ENCODE data around the gene VAV1. TPM values are rescaled to one million over a fixed set of nuclear protein-coding genes. Genes with fewer than 3 reads are reported as not detected.
"Not testable (repeated sequence)": the region's sequence is repeated elsewhere in the genome, so short reads cannot be mapped to it uniquely, and the experiment has no call there.

The VAV1 gene
- total RNA-seq, 1 experiment from 2014 or later = not detected

GRCh38 chr19:6794686-6795431 lies 22.4 kb downstream of the VAV1 start:
- Histone ChIP-seq H3K4me3 (ENCODE audit: low read depth, low read length) (no peak overlapping the region), H3K27me3 (replicated peaks; ENCODE audit: control insufficient read depth, insufficient read depth, low read length) (no peaks in the 10 kb centered on the region), H3K36me3 (ENCODE audit: control insufficient read depth, insufficient read depth, low read length) (no peaks in the 10 kb centered on the region), H3K9me3 (0 out of 2 replicates have a peak, but pooled peaks cover 3% of the 10 kb centered on the region), H3K4me1 (no peaks in the 10 kb centered on the region)
- TF ChIP-seq CTCF (IDR thresholded peaks at IDR 0.05; ENCODE audit: insufficient read depth in 1 of 2, low read depth in 1 of 2, low read length in 1 of 2, severe bottlenecking in 1 of 2, unreplicated experiment in 1 of 2) = no peak
- POLR2A ChIA-PET = no interaction called here
- no peak overlapping the region for H3K4me3 Mint-ChIP-seq (ENCODE audit: unreplicated experiment)
- no peaks in the 10 kb centered on the region for H3K27me3 Mint-ChIP-seq (ENCODE audit: insufficient read depth, unreplicated experiment)
- DNase-seq = no peak
- CTCF ChIA-PET = no interaction called here
- H3K36me3 Mint-ChIP-seq (ENCODE audit: insufficient read depth, unreplicated experiment) = no peaks in the 10 kb centered on the region
- no peaks in the 10 kb centered on the region for H3K4me1 Mint-ChIP-seq (ENCODE audit: low read depth, unreplicated experiment)
- no peak overlapping the region for H3K27ac Mint-ChIP-seq (ENCODE audit: unreplicated experiment)
- no TSS peak for BruUV-seq (replicated peaks)
- peaks cover 15% of the 10 kb centered on the region for H3K9me3 Mint-ChIP-seq (ENCODE audit: unreplicated experiment)
- intact Hi-C loops (cut with micrococcal nuclease; ENCODE audit: unreplicated experiment) = no loop called here

DNA sequence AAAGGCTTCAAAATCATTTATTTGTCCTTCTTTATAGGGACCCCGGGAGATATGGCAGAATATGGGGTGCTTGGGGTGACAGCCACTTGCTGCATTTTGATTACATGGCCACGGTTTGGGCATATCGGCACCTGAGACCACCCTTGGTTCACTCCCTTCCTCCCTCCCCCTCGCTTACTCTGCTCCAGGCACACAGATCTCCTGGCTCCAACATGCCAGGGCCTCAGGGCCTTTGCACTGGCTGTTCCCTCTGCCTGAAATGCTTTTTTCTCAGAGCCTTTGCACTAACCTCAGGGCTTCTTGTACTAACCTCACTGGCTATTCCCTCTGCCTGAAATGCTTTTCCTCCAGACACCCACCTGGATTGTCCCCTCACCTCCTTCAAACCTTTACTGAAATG lies 23.8 kb downstream of the VAV1 start:
- Mint-ChIP-seq H3K4me1 (ENCODE audit: low read depth, unreplicated experiment) (peaks cover 6% of the 10 kb centered on the region), H3K9me3 (ENCODE audit: unreplicated experiment) (peaks cover 13% of the 10 kb centered on the region)

GRCh38 chr19:6797646-6798045 lies 25.1 kb downstream of the VAV1 start:
- H3K27me3 ChIP-seq (replicated peaks; ENCODE audit: control insufficient read depth, insufficient read depth, low read length) = no peaks in the 10 kb centered on the region
- peaks cover 6% of the 10 kb centered on the region for H3K36me3 Mint-ChIP-seq (ENCODE audit: insufficient read depth, unreplicated experiment)
- no peaks in the 10 kb centered on the region for H3K27me3 Mint-ChIP-seq (ENCODE audit: insufficient read depth, unreplicated experiment)
- peaks cover 11% of the 10 kb centered on the region for H3K4me1 Mint-ChIP-seq (ENCODE audit: low read depth, unreplicated experiment)
- ChIA-PET POLR2A (no interaction called here), CTCF (no interaction called here)
- no peaks in the 10 kb centered on the region for H3K36me3 ChIP-seq (ENCODE audit: control insufficient read depth, insufficient read depth, low read length)
- peaks cover 5% of the 10 kb centered on the region for H3K9me3 Mint-ChIP-seq (ENCODE audit: unreplicated experiment)
- no peak for TF ChIP-seq CTCF (IDR thresholded peaks at IDR 0.05; ENCODE audit: insufficient read depth in 1 of 2, low read depth in 1 of 2, low read length in 1 of 2, severe bottlenecking in 1 of 2, unreplicated experiment in 1 of 2)
- no peak overlapping the region for H3K27ac Mint-ChIP-seq (ENCODE audit: unreplicated experiment)
- BruUV-seq (replicated peaks) = no TSS peak
- H3K4me3 ChIP-seq (ENCODE audit: low read depth, low read length) = no peak overlapping the region
- peaks cover 7% of the 10 kb centered on the region; the same call in 1 of the 2 replicates for H3K4me1 ChIP-seq
- DNase-seq = no peak
- 0 out of 2 replicates have a peak, but pooled peaks cover 3% of the 10 kb centered on the region for H3K9me3 ChIP-seq
- intact Hi-C loops (cut with micrococcal nuclease; ENCODE audit: unreplicated experiment) = no loop called here
- no peak overlapping the region for H3K4me3 Mint-ChIP-seq (ENCODE audit: unreplicated experiment)

More for the DNA sequence above, 23.8 kb downstream of the VAV1 start:
- TF ChIP-seq CTCF (IDR thresholded peaks at IDR 0.05; ENCODE audit: insufficient read depth in 1 of 2, low read depth in 1 of 2, low read length in 1 of 2, severe bottlenecking in 1 of 2, unreplicated experiment in 1 of 2) = no peak
- BruUV-seq (replicated peaks) = no TSS peak
- Histone ChIP-seq H3K9me3 (0 out of 2 replicates have a peak, but pooled peaks cover 3% of the 10 kb centered on the region), H3K27me3 (replicated peaks; ENCODE audit: control insufficient read depth, insufficient read depth, low read length) (no peaks in the 10 kb centered on the region), H3K4me3 (ENCODE audit: low read depth, low read length) (no peak overlapping the region), H3K4me1 (peaks cover 3% of the 10 kb centered on the region; the same call in 1 of the 2 replicates), H3K36me3 (ENCODE audit: control insufficient read depth, insufficient read depth, low read length) (no peaks in the 10 kb centered on the region)
- Mint-ChIP-seq H3K27ac (ENCODE audit: unreplicated experiment) (no peak overlapping the region), H3K4me3 (ENCODE audit: unreplicated experiment) (no peak overlapping the region), H3K27me3 (ENCODE audit: insufficient read depth, unreplicated experiment) (no peaks in the 10 kb centered on the region), H3K36me3 (ENCODE audit: insufficient read depth, unreplicated experiment) (no peaks in the 10 kb centered on the region)
- CTCF ChIA-PET = no interaction called here
- DNase-seq = no peak
- POLR2A ChIA-PET = no interaction called here
- intact Hi-C loops (cut with micrococcal nuclease; ENCODE audit: unreplicated experiment) = no loop called here

DNA sequence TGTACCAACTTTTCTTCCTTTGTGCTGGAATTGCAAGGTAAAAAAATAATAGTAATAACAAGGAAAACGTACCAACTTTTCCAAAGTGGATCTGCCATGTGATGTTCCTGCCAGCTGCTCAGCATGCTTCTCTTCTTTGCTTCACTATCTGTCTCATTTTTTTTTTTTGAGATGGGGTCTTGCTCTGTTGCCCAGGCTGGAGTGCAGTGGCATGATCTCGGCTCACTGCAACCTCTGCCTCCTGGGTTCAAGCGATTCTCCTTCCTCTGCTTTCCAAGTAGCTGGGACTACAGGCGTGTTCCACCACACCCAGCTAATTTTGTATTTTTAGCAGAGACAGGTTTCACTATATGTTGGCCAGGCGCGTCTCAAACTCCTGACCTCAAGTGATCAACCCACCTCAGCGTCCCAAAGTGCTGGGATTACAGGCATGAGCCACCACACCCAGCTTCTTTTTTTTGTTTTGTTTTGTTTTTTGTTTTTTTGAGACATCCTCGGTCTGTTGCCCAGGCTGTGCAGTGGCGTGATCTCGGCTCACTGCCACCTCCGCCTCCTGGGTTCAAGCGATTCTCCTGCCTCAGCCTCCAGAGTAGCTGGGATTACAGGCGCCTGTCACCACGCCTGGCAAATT lies 27.8 kb downstream of the VAV1 start:
- POLR2A ChIA-PET; H3K4me1 ChIP-seq; H3K27me3 Mint-ChIP-seq (ENCODE audit: insufficient read depth, unreplicated experiment); H3K4me3 Mint-ChIP-seq (ENCODE audit: unreplicated experiment); CTCF ChIA-PET; BruUV-seq (replicated peaks); H3K27ac Mint-ChIP-seq (ENCODE audit: unreplicated experiment); H3K9me3 ChIP-seq; DNase-seq; intact Hi-C loops (cut with micrococcal nuclease; ENCODE audit: unreplicated experiment); H3K4me3 ChIP-seq (ENCODE audit: low read depth, low read length); H3K36me3 Mint-ChIP-seq (ENCODE audit: insufficient read depth, unreplicated experiment); H3K36me3 ChIP-seq (ENCODE audit: control insufficient read depth, insufficient read depth, low read length); H3K27me3 ChIP-seq (replicated peaks; ENCODE audit: control insufficient read depth, insufficient read depth, low read length); H3K9me3 Mint-ChIP-seq (ENCODE audit: unreplicated experiment): not testable (repeated sequence)
- H3K4me1 Mint-ChIP-seq (ENCODE audit: low read depth, unreplicated experiment) = peaks cover 11% of the 10 kb centered on the region

All from Caco-2 (cell line).